Measurements from ENCODE around the gene CAMK1D.

DNA sequence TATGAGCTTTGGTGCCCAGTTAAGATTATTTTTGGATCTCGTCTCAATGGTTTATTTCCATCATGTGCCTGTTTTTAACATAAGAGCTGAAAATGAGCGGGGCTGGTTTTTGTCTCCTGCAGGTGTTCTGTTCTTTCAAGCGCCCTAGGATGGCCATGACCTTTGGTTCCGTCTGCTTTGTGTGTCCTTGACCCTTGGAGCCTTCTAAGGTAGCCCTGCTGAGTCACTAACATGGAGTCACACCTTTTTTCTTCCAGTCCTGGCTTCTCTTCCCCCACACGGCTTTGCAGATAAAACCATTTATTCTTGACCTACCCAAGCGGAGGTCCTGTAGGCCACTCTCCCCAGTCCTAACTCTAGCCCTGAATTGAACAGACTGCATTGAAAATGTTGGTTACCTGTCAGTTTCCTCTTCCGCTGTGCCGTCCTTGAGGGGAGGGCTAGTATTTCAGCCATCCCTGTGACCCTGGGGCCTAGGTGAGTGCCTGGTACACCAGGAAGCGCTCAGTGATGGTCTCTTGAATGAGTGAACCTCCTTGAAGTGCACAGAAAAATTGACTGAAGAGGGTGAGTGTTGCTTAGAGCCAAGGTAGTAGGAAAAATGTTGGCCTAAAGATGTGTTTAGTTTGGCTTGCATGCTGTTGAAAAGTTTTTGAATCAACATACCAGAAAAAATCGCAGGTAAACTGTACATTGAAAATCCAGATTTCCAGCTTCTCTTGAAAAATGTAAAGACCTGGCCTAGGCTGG, 48.0 kb downstream of the CAMK1D start:
- TF ChIP-seq, protein P1, sequence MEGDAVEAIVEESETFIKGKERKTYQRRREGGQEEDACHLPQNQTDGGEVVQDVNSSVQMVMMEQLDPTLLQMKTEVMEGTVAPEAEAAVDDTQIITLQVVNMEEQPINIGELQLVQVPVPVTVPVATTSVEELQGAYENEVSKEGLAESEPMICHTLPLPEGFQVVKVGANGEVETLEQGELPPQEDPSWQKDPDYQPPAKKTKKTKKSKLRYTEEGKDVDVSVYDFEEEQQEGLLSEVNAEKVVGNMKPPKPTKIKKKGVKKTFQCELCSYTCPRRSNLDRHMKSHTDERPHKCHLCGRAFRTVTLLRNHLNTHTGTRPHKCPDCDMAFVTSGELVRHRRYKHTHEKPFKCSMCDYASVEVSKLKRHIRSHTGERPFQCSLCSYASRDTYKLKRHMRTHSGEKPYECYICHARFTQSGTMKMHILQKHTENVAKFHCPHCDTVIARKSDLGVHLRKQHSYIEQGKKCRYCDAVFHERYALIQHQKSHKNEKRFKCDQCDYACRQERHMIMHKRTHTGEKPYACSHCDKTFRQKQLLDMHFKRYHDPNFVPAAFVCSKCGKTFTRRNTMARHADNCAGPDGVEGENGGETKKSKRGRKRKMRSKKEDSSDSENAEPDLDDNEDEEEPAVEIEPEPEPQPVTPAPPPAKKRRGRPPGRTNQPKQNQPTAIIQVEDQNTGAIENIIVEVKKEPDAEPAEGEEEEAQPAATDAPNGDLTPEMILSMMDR (IDR thresholded peaks at IDR 0.05; ENCODE audit: borderline replicate concordance, extremely low read depth, low read length, poor library complexity, severe bottlenecking): no peak
- TF ChIP-seq EZH2 (IDR thresholded peaks at IDR 0.05; ENCODE audit: borderline replicate concordance, low read depth, low read length, severe bottlenecking): no peak

Measured in DND-41 (cell line).